ENCODE results near the gene CKAP2L.
A peak's percentile ranks its signal among the peaks of the same experiment; 100 is the strongest.

CKAP2L gene

DNA sequence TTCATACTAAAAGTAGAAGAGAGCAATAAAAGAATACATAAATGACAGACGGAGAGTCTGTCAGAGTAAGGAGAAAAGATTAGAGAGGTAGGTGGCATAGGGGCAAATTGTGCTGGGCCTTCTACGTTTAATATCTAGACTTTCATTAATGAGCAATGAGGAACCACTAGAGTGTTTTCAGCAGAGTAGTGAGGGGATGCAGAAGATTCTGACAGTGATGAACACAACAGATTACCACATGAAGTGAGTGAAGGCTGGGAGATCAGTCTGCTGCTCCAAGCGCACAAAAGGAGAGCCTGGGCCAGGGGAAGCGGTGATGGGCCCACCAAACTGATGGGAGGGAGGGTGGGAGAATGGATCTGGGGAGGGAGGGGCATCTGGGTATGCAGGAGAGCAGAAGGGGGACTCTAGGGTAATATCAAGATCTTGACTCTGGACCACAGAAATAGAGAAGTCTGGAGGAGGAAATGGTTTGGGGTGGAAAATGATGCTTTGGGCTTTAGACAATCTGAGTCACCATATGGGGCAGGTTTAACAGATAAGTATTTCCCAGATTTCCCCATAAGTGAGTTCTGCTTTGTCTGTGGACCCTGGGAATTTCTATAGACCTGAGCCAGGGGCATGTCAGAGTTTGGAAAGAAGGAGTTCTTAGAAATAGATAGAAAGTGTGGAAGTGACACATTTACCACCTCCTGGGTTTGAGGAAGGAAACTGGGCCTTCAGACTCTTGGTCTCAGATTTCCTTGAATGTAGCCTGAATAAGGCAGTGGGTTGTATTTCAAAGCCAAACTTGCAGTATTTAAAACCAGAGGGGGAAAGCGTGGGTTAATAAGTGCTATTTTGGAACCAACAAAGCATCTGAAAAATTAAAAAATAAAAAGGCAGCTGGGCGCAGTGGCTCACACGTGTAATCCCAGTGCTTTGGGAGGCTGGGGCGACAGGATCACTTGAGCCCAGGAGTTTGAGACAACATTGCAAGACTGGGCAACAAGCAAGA, 34.9 kb upstream of the CKAP2L start:
- Histone ChIP-seq H3K36me3 (replicated peaks) (no peaks in the 10 kb centered on the region), H3K4me3 (no peak overlapping the region), H3K9me3 (no peaks in the 10 kb centered on the region), H3K27me3 (ENCODE audit: low read depth) (no peaks in the 10 kb centered on the region), H3K4me1 (peaks cover 2% of the 10 kb centered on the region; the same call in 1 of the 2 replicates)
- DNase-seq (ENCODE audit: low spot score in 2 of 2): no peak
- in situ Hi-C loops (cut with MboI; ENCODE audit: low sequenced_read_pairs): no loop called here

DNA sequence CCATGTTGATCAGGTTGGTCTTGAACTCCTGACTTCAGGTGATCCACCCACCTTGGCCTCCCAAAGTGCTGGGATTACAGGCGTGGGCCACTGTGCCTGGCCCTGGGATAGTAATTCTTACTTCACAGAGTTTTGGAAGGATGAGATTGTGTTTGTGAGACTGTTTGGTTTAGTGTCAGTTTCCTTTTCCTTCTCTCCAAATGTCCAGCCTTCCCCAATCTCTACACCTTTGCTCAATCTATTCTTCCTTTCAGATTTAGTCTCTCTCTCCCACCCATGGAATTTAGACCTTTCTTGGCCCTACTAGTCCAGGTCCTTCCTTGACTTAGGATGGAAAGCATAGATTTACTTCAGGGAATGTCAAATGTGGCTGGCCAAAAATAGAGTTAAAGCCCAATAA, 32.1 kb upstream of the CKAP2L start:
- H3K36me3 ChIP-seq (replicated peaks): no peaks in the 10 kb centered on the region
- DNase-seq (ENCODE audit: low spot score in 2 of 2): no peak
- in situ Hi-C loops (cut with MboI; ENCODE audit: low sequenced_read_pairs): no loop called here
- H3K27me3 ChIP-seq (ENCODE audit: low read depth): no peaks in the 10 kb centered on the region
- H3K4me3 ChIP-seq: no peak overlapping the region
- peaks cover 9% of the 10 kb centered on the region for H3K4me1 ChIP-seq
- no peaks in the 10 kb centered on the region for H3K9me3 ChIP-seq

DNA sequence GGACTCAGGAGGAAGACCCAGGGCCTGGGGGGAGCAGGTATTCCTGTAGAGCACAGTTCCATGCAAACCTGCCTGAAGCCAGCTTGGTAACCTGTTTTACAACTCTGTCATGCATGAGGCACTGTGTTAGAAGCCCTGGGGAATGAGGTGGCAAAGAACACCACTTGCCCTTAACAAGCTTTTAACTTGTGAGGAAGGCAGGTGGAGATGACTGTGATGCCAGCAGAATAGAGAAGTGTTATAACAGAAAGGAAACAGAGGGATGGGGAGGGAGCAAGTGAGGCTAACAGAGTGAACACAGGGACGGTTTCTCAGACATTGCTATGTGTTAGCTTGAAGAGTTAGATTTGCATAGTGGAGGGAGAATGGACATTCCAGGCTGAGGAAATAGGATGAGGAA, 31.4 kb upstream of the CKAP2L start:
- DNase-seq (ENCODE audit: low spot score in 2 of 2): no peak
- Histone ChIP-seq H3K27me3 (ENCODE audit: low read depth) (no peaks in the 10 kb centered on the region), H3K9me3 (no peaks in the 10 kb centered on the region), H3K4me1 (peaks cover 16% of the 10 kb centered on the region), H3K4me3 (no peak overlapping the region), H3K36me3 (replicated peaks) (no peaks in the 10 kb centered on the region)
- in situ Hi-C loops (cut with MboI; ENCODE audit: low sequenced_read_pairs): no loop called here

DNA sequence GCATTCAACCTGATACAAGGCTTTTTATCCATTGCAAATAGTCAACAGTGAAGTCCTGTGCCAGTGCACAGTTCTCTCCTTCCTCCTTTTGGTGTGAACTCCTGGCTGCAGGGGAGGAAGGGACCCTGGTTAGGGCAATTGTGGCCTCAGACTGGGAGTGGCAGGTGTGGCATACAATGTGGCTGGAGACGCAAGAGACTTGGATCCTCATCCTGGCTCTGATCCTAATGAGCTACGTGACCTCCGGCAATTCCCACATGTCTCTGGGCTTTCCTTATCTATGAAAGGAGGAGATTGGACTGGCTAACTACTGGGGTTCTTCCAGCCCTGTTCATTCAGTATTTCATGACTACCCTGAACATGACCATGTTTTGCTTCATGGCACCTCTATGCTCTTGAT, 30.4 kb upstream of the CKAP2L start:
- H3K36me3 ChIP-seq (replicated peaks): no peaks in the 10 kb centered on the region
- H3K9me3 ChIP-seq: no peaks in the 10 kb centered on the region
- peaks cover 21% of the 10 kb centered on the region for H3K4me1 ChIP-seq
- no peak for DNase-seq (ENCODE audit: low spot score in 2 of 2)
- no peaks in the 10 kb centered on the region for H3K27me3 ChIP-seq (ENCODE audit: low read depth)
- no peak overlapping the region for H3K4me3 ChIP-seq
- in situ Hi-C loops (cut with MboI; ENCODE audit: low sequenced_read_pairs): no loop called here

DNA sequence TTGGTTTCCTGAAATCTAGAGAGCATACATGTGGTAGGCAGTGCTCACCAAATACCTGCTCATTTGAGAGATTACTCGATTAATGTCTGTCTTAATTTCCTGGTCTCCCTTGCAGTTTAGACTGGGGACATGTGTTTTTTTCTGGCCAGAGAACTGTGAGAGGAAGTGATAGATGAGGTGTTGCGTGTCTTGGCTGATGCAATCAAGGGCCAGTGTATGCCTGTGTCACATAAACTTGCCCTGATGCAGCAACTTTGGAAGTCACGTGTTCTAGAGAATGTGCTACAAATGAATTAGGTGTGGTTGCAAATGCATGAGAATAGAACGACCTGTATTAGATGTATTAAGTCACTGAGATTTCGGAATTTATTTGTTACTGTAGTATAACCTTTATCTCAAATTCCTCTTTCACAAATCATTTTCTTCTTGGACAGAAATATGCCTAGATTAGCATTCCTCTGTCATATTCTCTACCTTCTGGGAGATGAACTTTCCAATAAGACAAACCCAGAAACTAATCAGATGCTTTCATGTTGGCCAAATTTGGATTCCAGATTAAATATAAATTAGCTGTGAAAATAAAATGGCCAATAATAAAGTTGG, 29.8 kb upstream of the CKAP2L start:
- no peaks in the 10 kb centered on the region for H3K9me3 ChIP-seq
- H3K4me1 ChIP-seq: peaks cover 21% of the 10 kb centered on the region
- no peak overlapping the region for H3K4me3 ChIP-seq
- in situ Hi-C loops (cut with MboI; ENCODE audit: low sequenced_read_pairs): no loop called here
- no peaks in the 10 kb centered on the region for H3K36me3 ChIP-seq (replicated peaks)
- DNase-seq (ENCODE audit: low spot score in 2 of 2): peak; percentile 21 to 55
- no peaks in the 10 kb centered on the region for H3K27me3 ChIP-seq (ENCODE audit: low read depth)

DNA sequence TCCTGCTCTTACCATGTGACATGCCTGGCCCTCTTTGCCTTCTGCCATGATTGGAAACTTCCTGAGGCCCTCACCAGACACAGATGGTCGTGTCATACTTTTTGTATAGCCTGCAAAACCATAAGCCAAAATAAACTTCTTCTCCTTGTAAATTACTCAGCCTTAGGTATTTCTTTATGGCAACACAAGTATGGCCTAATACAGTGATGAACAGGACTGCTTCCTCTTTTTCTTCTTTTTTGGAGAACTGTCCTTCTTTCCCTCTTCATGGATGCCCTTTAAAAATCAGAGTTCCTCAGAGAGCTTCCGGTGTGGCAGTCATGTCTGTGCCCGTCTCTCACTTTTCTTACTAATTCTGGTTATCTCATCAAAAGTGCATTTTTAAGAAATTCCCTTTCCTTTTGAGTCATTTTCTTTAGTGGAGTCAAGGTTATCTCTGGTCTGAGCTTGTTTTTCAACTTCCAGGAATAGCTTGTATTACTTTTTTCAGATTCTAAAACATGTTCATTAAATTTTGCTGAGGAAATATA, 29.1 kb upstream of the CKAP2L start:
- in situ Hi-C loops (cut with MboI; ENCODE audit: low sequenced_read_pairs): no loop called here
- H3K4me1 ChIP-seq: peaks cover 21% of the 10 kb centered on the region

DNA sequence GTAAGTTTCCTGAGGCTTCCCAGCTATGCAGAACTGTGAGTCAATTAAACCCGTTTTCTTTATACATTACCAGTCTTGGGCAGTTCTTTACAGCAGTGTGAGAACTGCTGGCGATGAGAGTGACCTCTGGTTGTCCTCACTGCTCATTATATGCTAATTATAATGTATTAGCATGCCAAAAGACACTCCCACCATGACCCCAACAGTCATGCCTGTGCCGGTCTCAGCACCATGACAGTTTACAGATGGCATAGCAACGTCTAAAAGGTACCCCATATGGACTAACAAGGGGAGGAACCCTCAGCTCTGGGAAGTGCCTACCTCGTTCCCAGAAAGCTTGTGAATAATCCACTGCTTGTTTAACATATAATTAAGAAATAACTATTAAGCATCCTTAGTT, 28.0 kb upstream of the CKAP2L start:
- in situ Hi-C loops (cut with MboI; ENCODE audit: low sequenced_read_pairs): no loop called here
- DNase-seq (ENCODE audit: low spot score in 2 of 2): no peak
- Histone ChIP-seq H3K36me3 (replicated peaks) (no peaks in the 10 kb centered on the region), H3K27me3 (ENCODE audit: low read depth) (no peaks in the 10 kb centered on the region), H3K4me1 (peaks cover 21% of the 10 kb centered on the region), H3K9me3 (no peaks in the 10 kb centered on the region), H3K4me3 (no peak overlapping the region)

More for the DNA sequence above, 29.1 kb upstream of the CKAP2L start:
- Histone ChIP-seq H3K4me3 (no peak overlapping the region), H3K36me3 (replicated peaks) (no peaks in the 10 kb centered on the region), H3K9me3 (no peaks in the 10 kb centered on the region), H3K27me3 (ENCODE audit: low read depth) (no peaks in the 10 kb centered on the region)
- no peak for DNase-seq (ENCODE audit: low spot score in 2 of 2)

DNA sequence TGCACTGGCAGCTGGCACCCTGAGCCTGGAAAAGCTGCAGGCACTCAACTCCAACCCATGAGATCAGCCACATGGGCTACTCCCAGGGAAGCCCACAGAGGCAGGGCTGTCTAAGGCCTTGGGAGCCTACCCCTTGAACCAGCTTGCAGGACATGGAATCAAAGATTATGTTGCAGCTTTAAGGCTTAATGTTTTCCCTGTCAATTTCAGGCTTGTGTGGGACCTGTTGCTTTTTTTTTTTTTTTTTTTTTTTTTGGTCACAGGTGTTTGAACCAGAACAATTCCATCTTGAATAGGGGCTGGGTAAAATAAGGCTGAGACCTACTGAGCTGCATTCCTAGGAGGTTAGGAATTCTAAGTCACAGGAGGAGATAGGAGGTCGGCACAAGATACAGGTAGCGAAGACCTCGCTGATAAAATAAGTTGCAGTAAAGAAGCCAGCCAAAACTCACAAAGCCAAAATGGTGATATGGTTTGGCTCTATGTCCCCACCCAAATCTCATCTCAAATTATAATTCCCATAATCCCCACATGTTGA, 27.4 kb upstream of the CKAP2L start:
- DNase-seq (ENCODE audit: low spot score in 2 of 2): no peak
- Histone ChIP-seq H3K4me3 (no peak overlapping the region), H3K9me3 (no peaks in the 10 kb centered on the region), H3K36me3 (replicated peaks) (no peaks in the 10 kb centered on the region), H3K4me1 (peaks cover 21% of the 10 kb centered on the region), H3K27me3 (ENCODE audit: low read depth) (no peaks in the 10 kb centered on the region)
- in situ Hi-C loops (cut with MboI; ENCODE audit: low sequenced_read_pairs): no loop called here

DNA sequence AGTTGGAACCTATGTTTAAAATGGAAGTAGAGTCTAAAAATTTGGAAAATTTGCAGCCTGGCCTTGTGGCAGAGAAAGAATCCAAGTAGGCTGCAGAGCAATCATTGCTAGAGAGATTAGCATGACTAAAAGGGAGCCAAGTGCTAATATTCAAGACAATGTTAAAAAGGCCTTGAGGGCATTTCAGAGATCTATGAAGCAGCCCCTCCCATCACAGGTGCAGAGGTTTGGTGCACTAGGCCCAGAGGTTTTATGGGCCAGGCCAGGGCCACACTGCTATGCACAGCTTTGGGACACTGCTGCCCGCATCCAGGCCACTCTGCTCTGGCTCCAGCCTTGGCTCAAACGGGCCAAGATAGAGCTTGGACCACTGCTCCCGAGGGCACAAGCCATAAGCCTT, 26.6 kb upstream of the CKAP2L start:
- H3K4me3 ChIP-seq: no peak overlapping the region
- in situ Hi-C loops (cut with MboI; ENCODE audit: low sequenced_read_pairs): no loop called here
- peaks cover 21% of the 10 kb centered on the region for H3K4me1 ChIP-seq
- H3K27me3 ChIP-seq (ENCODE audit: low read depth): no peaks in the 10 kb centered on the region
- no peaks in the 10 kb centered on the region for H3K9me3 ChIP-seq
- no peaks in the 10 kb centered on the region for H3K36me3 ChIP-seq (replicated peaks)
- peak; percentile 70 to 83 for DNase-seq (ENCODE audit: low spot score in 2 of 2)

DNA sequence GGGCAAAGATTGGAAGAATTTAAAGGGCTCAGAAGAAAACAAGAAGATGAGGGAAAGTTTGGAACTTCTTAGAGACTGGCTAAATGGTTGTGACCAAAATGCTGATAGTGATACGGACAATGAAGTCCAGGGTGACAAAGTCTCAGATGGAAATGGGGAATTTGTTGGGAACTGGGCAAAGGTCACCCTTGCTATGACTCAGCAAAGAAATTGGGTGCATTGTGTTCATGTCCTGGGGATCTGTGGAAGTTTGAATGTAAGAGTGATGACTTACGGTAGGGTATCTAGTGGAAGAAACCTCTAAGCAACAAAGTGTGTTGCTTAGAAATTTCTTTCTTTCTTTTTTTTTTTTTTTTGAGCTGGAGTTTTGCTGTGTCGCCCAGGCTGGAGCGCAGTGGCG, 25.9 kb upstream of the CKAP2L start:
- Histone ChIP-seq H3K9me3 (no peaks in the 10 kb centered on the region), H3K4me3 (no peak overlapping the region), H3K36me3 (replicated peaks) (no peaks in the 10 kb centered on the region), H3K27me3 (ENCODE audit: low read depth) (no peaks in the 10 kb centered on the region), H3K4me1 (peaks cover 21% of the 10 kb centered on the region)
- in situ Hi-C loops (cut with MboI; ENCODE audit: low sequenced_read_pairs): no loop called here
- no peak for DNase-seq (ENCODE audit: low spot score in 2 of 2)

DNA sequence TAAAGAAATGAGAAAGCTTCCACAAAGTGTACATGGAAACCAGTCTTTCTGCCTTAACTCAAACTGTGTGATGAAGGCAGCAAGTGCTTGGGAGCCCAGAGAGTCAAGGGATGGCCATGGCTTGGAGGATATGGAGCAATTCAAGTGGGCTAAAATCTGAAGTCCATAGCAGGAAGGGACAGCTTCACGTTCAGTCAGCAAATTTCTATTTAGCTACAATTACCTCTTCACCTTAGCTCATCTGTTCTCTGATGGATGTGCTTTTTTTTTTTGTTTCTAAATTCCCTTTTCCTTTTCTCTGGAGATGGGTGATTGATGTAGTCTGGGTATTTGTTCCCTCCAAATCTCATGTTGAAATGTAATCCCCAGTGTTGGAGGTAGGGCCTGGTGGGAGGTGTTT, 24.8 kb upstream of the CKAP2L start:
- Histone ChIP-seq H3K9me3 (no peaks in the 10 kb centered on the region), H3K4me3 (no peak overlapping the region), H3K36me3 (replicated peaks) (no peaks in the 10 kb centered on the region), H3K27me3 (ENCODE audit: low read depth) (no peaks in the 10 kb centered on the region), H3K4me1 (peaks cover 22% of the 10 kb centered on the region)
- DNase-seq (ENCODE audit: low spot score in 2 of 2): no peak
- in situ Hi-C loops (cut with MboI; ENCODE audit: low sequenced_read_pairs): no loop called here

DNA sequence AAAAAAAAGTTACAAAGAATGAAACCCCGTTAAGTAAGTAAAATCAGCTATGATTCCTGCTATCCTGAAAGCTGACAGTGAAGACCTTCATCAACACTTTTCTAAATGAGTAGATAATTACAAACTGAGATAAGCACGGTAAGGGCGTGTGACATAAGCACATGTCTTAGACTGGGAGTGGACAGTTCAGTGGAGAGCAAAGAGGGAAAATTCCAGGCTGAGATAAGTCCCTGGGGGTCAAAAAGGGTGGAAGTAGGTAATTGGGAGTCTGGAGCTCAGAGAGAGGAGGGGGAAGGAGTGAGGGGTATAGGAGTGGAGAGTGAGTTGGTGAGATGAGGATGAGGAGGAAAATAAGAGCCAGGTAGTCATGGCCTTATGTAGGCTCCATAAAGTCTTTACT, 24.2 kb upstream of the CKAP2L start:
- peaks cover 22% of the 10 kb centered on the region for H3K4me1 ChIP-seq
- H3K9me3 ChIP-seq: no peaks in the 10 kb centered on the region
- DNase-seq (ENCODE audit: low spot score in 2 of 2): no peak
- H3K27me3 ChIP-seq (ENCODE audit: low read depth): no peaks in the 10 kb centered on the region
- no peak overlapping the region for H3K4me3 ChIP-seq
- in situ Hi-C loops (cut with MboI; ENCODE audit: low sequenced_read_pairs): no loop called here
- no peaks in the 10 kb centered on the region for H3K36me3 ChIP-seq (replicated peaks)

DNA sequence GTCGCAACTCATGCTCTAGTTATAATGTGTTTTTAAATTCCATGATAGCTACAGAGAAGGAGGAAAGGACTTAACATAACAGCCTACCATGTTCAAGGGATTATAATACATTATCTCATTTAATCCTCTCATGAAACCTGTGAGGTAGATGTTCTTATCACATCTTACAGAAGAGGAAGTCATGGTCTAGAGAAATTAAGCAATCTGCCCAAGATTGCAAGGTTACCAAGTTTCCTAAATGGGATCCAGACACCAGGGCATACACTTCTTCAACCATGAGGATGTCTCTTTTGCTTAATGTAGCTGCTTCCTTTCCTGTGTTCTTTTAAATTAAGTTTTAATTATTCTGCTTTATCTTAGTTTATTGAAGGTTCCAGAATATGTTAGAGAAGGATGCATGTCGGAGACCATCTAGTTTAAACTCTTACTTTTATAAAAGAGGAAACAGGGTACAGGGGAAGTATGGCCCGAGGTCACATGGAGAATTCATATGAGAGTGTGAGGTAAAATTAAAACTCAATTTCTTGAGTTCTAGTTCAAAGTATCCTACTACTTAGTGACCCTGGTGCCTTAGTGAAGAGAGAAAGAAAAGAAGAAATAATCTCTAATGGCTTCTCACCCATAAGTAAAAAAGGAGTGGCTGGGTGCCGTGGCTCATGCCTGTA, 23.5 kb upstream of the CKAP2L start:
- no peaks in the 10 kb centered on the region for H3K36me3 ChIP-seq (replicated peaks)
- H3K4me3 ChIP-seq: no peak overlapping the region
- in situ Hi-C loops (cut with MboI; ENCODE audit: low sequenced_read_pairs): no loop called here
- no peak for DNase-seq (ENCODE audit: low spot score in 2 of 2)
- no peaks in the 10 kb centered on the region for H3K27me3 ChIP-seq (ENCODE audit: low read depth)
- no peaks in the 10 kb centered on the region for H3K9me3 ChIP-seq
- peaks cover 22% of the 10 kb centered on the region for H3K4me1 ChIP-seq
